ENCODE data around the gene DPY19L1. TPM values are rescaled to one million over a fixed set of nuclear protein-coding genes. Genes with fewer than 3 reads are reported as not detected.
"Not testable (repeated sequence)": the region's sequence is repeated elsewhere in the genome, so short reads cannot be mapped to it uniquely, and the experiment has no call there.

DPY19L1 gene
- total RNA-seq, 2 experiments from 2014 or later: 18.9 to 20.3 TPM

- Mint-ChIP-seq H3K27ac (no peak overlapping the region), H3K9me3 (ENCODE audit: insufficient read depth) (no peaks in the 10 kb centered on the region), H3K4me3 (no peak overlapping the region), H3K36me3 (ENCODE audit: low read depth) (no peaks in the 10 kb centered on the region), H3K27me3 (ENCODE audit: low read depth) (peaks cover 2% of the 10 kb centered on the region), H3K4me1 (ENCODE audit: low read depth) (no peaks in the 10 kb centered on the region)
- ATAC-seq (no peak), DNase-seq (no peak)
- ChIA-PET POLR2A (no interaction called here), CTCF (interaction anchor here (0.8 kb wide), 1 partner anchor 88 kb away, joined by 3 read pairs; no protein-coding TSS in a partner anchor)
Observed at GRCh38 chr7:34900891-34901513, 136.3 kb downstream of the DPY19L1 start.

GRCh38 chr7:34895202-34895601 lies 142.1 kb downstream of the DPY19L1 start:
- Mint-ChIP-seq H3K27me3 (ENCODE audit: low read depth) (no peaks in the 10 kb centered on the region), H3K9me3 (ENCODE audit: insufficient read depth) (peaks cover 7% of the 10 kb centered on the region), H3K4me1 (ENCODE audit: low read depth) (no peaks in the 10 kb centered on the region), H3K27ac (no peak overlapping the region), H3K4me3 (no peak overlapping the region), H3K36me3 (ENCODE audit: low read depth) (no peaks in the 10 kb centered on the region)
- ATAC-seq (no peak), DNase-seq (no peak)
- ChIA-PET POLR2A (no interaction called here), CTCF (no interaction called here)

DNA sequence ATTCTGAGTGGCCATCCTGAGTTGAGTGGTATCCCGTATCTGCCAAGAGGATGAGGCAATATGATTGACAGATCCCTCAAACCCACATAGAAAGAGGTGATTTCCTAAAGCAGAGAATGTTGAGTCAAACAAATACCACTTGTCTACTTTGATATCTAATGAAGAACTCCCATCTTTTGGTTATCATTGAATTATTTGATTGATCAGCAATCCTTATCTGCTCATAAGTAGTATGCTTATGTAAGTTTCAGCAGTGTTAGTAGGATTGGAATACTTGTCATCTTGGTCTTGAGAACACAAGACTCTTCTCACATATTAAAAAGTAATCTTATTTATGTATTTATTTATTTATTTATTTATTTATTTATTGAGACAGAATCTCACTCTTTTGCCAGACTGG lies 147.3 kb downstream of the DPY19L1 start:
- Mint-ChIP-seq H3K4me3 (no peak overlapping the region), H3K9me3 (ENCODE audit: insufficient read depth) (peaks cover 5% of the 10 kb centered on the region), H3K27me3 (ENCODE audit: low read depth) (no peaks in the 10 kb centered on the region), H3K4me1 (ENCODE audit: low read depth) (no peaks in the 10 kb centered on the region), H3K27ac (no peak overlapping the region), H3K36me3 (ENCODE audit: low read depth) (no peaks in the 10 kb centered on the region)
- CTCF ChIA-PET: no interaction called here
- ATAC-seq (no peak), DNase-seq (no peak)
- POLR2A ChIA-PET: no interaction called here

DNA sequence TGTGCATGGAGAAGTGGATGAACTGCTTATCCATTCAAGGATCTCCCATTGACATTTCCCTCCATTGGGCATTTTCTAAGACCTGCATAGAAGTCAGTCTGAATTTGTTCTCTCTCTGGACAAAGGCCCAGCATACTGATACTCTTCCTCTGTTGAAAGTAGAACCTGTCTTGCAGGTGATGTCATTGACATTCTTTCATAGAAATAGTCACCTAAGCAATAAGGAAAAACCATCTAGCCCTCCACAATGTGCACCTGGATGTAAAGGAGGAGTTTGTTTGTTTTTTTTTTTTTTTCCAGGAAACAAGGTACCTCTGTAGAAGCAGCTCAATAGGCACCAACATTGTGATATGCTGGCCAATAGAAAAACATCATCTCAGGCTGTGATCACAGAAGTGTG lies 150.4 kb downstream of the DPY19L1 start:
- no peak overlapping the region for H3K27ac Mint-ChIP-seq
- no peaks in the 10 kb centered on the region for H3K36me3 Mint-ChIP-seq (ENCODE audit: low read depth)
- no peaks in the 10 kb centered on the region for H3K9me3 Mint-ChIP-seq (ENCODE audit: insufficient read depth)
- no peak for ATAC-seq
- no peaks in the 10 kb centered on the region for H3K27me3 Mint-ChIP-seq (ENCODE audit: low read depth)
- no peak overlapping the region for H3K4me3 Mint-ChIP-seq
- no peaks in the 10 kb centered on the region for H3K4me1 Mint-ChIP-seq (ENCODE audit: low read depth)
- POLR2A ChIA-PET: no interaction called here
- DNase-seq: no peak
- CTCF ChIA-PET: no interaction called here

- CTCF ChIA-PET; H3K4me3 Mint-ChIP-seq; H3K27me3 Mint-ChIP-seq (ENCODE audit: low read depth): not testable (repeated sequence)
Observed at GRCh38 chr7:34883855-34884254, 153.4 kb downstream of the DPY19L1 start.

DNA sequence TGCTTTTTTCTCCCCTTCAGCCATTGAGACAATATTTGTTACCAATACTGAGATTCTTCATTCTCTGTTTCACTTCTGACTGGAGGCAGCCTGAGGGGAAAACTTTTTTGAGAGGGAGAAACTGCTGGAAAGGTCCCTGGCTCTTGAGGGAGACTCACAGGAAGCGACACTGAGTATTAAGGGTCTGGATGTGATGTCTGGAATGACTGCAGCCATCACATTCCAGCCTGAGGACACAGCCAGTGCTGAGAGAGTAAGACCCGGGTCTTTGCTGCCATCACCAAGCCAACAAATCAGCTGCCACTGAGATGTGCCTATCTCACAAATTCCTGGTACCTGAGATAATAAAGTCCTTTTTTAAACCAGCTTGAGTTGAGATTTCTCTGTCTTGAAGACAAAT lies 157.4 kb downstream of the DPY19L1 start:
- H3K36me3 Mint-ChIP-seq (ENCODE audit: low read depth): no peaks in the 10 kb centered on the region
- ChIA-PET POLR2A (no interaction called here), CTCF (no interaction called here)
- ATAC-seq: no peak
- H3K9me3 Mint-ChIP-seq (ENCODE audit: insufficient read depth): no peaks in the 10 kb centered on the region
- no peaks in the 10 kb centered on the region for H3K27me3 Mint-ChIP-seq (ENCODE audit: low read depth)
- no peak overlapping the region for H3K27ac Mint-ChIP-seq
- no peaks in the 10 kb centered on the region for H3K4me1 Mint-ChIP-seq (ENCODE audit: low read depth)
- no peak for DNase-seq
- no peak overlapping the region for H3K4me3 Mint-ChIP-seq

More at GRCh38 chr7:34883855-34884254, 153.4 kb downstream of the DPY19L1 start:
- H3K36me3 Mint-ChIP-seq (ENCODE audit: low read depth); ATAC-seq; H3K9me3 Mint-ChIP-seq (ENCODE audit: insufficient read depth); H3K27ac Mint-ChIP-seq; POLR2A ChIA-PET; DNase-seq; H3K4me1 Mint-ChIP-seq (ENCODE audit: low read depth): not testable (repeated sequence)

DNA sequence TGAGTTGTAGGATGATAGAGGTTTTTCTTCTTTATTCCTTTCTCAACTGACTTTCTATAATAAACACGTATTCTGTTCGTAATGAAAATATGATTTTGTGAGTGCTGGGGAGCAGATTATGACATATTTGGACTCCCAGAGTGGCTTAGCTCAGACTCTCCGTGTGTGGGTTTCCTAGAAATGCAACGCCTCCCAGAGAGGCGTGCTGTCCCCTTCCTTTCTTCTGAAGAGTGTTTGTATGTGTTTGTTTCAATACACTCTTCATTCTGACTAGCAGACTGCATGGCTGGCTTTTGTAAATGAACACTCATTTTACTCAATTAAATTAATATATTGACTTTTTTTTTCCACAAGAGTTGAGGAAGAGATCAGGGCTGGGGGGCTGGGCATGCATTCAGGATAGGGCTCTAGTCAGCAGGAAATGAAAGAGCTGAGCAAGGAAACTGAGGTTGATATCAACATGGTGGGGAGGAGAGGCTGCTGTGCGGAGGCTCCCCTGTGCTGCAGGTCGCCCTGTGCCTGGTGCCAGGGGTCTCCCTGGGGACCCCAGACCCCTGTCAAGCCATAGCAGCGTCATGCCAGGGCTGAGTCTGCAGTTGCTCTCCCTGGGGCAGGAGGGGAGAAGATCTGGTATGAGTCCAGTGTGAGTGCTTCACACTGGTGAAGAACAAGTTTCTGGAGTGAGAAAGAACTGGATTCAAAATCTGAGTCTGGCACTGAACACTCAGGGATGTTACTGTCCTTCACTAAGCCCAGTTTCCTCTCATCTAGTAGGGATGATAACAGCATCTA lies 158.1 kb downstream of the DPY19L1 start:
- DNase-seq; H3K27me3 Mint-ChIP-seq (ENCODE audit: low read depth); H3K27ac Mint-ChIP-seq; H3K4me3 Mint-ChIP-seq; H3K9me3 Mint-ChIP-seq (ENCODE audit: insufficient read depth); CTCF ChIA-PET; ATAC-seq; H3K36me3 Mint-ChIP-seq (ENCODE audit: low read depth); POLR2A ChIA-PET; H3K4me1 Mint-ChIP-seq (ENCODE audit: low read depth): not testable (repeated sequence)

Small RNA genes lying within 50 kb of the gene (microRNA-seq; reads per million reads assigned to microRNA genes)
- not detected for gene MIR548N

Other genes with a start within 250 kb of the DPY19L1 start
- not detected for gene TBX20, start 216.6 kb upstream of the DPY19L1 start, total RNA-seq

Data from activated CD8-positive, alpha-beta T cell treated with anti-CD3 and anti-CD28 coated beads, Interleukin-2, amount 10 ng/mL, durations not matched to agents 7 days and 5 days (primary cell).